ENCODE data around the gene GALNT17.

The GALNT17 gene

GRCh38 chr7:71461572-71461971 lies 329.6 kb downstream of the GALNT17 start:
- Histone ChIP-seq H4K8ac (ENCODE audit: low read depth, low read length) (no peak overlapping the region), H4K12ac (ENCODE audit: low read depth, low read length) (no peak overlapping the region), H3K14ac (ENCODE audit: low read length) (no peak overlapping the region), H3K4me1 (ENCODE audit: control insufficient read depth in 1 of 2, insufficient read depth in 2 of 2, low read length in 2 of 2) (peaks cover 10 to 13% of the 10 kb centered on the region in 2 experiments), H2BK12ac (ENCODE audit: low read length) (no peak overlapping the region), H3K27me3 (ENCODE audit: insufficient read depth, low read length) (no peaks in the 10 kb centered on the region), H3K27ac (ENCODE audit: low read depth, low read length) (no peak overlapping the region), H2AFZ (ENCODE audit: insufficient read depth, low read length, poor library complexity) (no peak overlapping the region), H2AK5ac (ENCODE audit: low read length) (no peak overlapping the region), H3K4ac (ENCODE audit: low read depth, low read length) (no peak overlapping the region), H2BK5ac (ENCODE audit: low read depth, low read length, poor library complexity) (no peak overlapping the region), H3K36me3 (ENCODE audit: control insufficient read depth in 1 of 2, insufficient read depth in 2 of 2, low read length in 2 of 2) (no peaks in the 10 kb centered on the region), H3K4me2 (ENCODE audit: low read length) (no peak overlapping the region), H3K23ac (ENCODE audit: low read length) (no peak overlapping the region), H3K18ac (ENCODE audit: low read length) (no peak overlapping the region), H2BK120ac (ENCODE audit: insufficient read depth, low read length, poor library complexity) (no peak overlapping the region), H3K79me2 (ENCODE audit: control insufficient read depth, insufficient read depth, low read length, poor library complexity) (no peaks in the 10 kb centered on the region), H3K79me1 (ENCODE audit: low read length) (no peaks in the 10 kb centered on the region), H3K4me3 (ENCODE audit: low read depth, low read length) (no peak overlapping the region), H3K9ac (ENCODE audit: low read length) (no peak overlapping the region), H3K9me3 (ENCODE audit: insufficient read depth, low read depth, low read length) (no peaks in the 10 kb centered on the region), H4K91ac (ENCODE audit: low read depth, low read length) (no peak overlapping the region)
- no CpG with 5 or more reads among the region's 9 CpGs for WGBS (ENCODE audit: extremely low coverage, insufficient coverage, insufficient read length)
- no peak for DNase-seq

- H3K4me3 ChIP-seq (ENCODE audit: low read depth, low read length): no peak overlapping the region
- no peaks in the 10 kb centered on the region for H3K36me3 ChIP-seq (ENCODE audit: control insufficient read depth in 1 of 2, insufficient read depth in 2 of 2, low read length in 2 of 2)
- no peak overlapping the region for H3K23ac ChIP-seq (ENCODE audit: low read length)
- no peaks in the 10 kb centered on the region for H3K9me3 ChIP-seq (ENCODE audit: insufficient read depth, low read depth, low read length)
- H3K79me2 ChIP-seq (ENCODE audit: control insufficient read depth, insufficient read depth, low read length, poor library complexity): no peaks in the 10 kb centered on the region
- H3K9ac ChIP-seq (ENCODE audit: low read length): no peak overlapping the region
- no peak overlapping the region for H3K18ac ChIP-seq (ENCODE audit: low read length)
- no peaks in the 10 kb centered on the region for H3K27me3 ChIP-seq (ENCODE audit: insufficient read depth, low read length)
- H2BK5ac ChIP-seq (ENCODE audit: low read depth, low read length, poor library complexity): no peak overlapping the region
- no peak overlapping the region for H3K4ac ChIP-seq (ENCODE audit: low read depth, low read length)
- H4K8ac ChIP-seq (ENCODE audit: low read depth, low read length): no peak overlapping the region
- peaks cover 5% of the 10 kb centered on the region in 2 experiments for H3K4me1 ChIP-seq (ENCODE audit: control insufficient read depth in 1 of 2, insufficient read depth in 2 of 2, low read length in 2 of 2)
- no peak overlapping the region for H3K4me2 ChIP-seq (ENCODE audit: low read length)
- H3K79me1 ChIP-seq (ENCODE audit: low read length): no peaks in the 10 kb centered on the region
- H3K14ac ChIP-seq (ENCODE audit: low read length): no peak overlapping the region
- no peak overlapping the region for H2AK5ac ChIP-seq (ENCODE audit: low read length)
- no peak for DNase-seq
- no peak overlapping the region for H2AFZ ChIP-seq (ENCODE audit: insufficient read depth, low read length, poor library complexity)
- H4K12ac ChIP-seq (ENCODE audit: low read depth, low read length): no peak overlapping the region
- no peak overlapping the region for H2BK12ac ChIP-seq (ENCODE audit: low read length)
- H4K91ac ChIP-seq (ENCODE audit: low read depth, low read length): no peak overlapping the region
- no peak overlapping the region for H3K27ac ChIP-seq (ENCODE audit: low read depth, low read length)
- WGBS (ENCODE audit: extremely low coverage, insufficient coverage, insufficient read length): no CpG with 5 or more reads among the region's 6 CpGs
- H2BK120ac ChIP-seq (ENCODE audit: insufficient read depth, low read length, poor library complexity): no peak overlapping the region
These were observed 333.8 kb downstream of the GALNT17 start for GRCh38 chr7:71465741-71466189.

GRCh38 chr7:71466448-71467145 lies 334.7 kb downstream of the GALNT17 start:
- Histone ChIP-seq H3K9me3 (ENCODE audit: insufficient read depth, low read depth, low read length) (no peaks in the 10 kb centered on the region), H3K27me3 (ENCODE audit: insufficient read depth, low read length) (no peaks in the 10 kb centered on the region), H2BK120ac (ENCODE audit: insufficient read depth, low read length, poor library complexity) (no peak overlapping the region), H3K4ac (ENCODE audit: low read depth, low read length) (no peak overlapping the region), H2AK5ac (ENCODE audit: low read length) (no peak overlapping the region), H3K23ac (ENCODE audit: low read length) (no peak overlapping the region), H3K4me1 (ENCODE audit: control insufficient read depth in 1 of 2, insufficient read depth in 2 of 2, low read length in 2 of 2) (peaks cover 4% of the 10 kb centered on the region in 2 experiments), H4K91ac (ENCODE audit: low read depth, low read length) (no peak overlapping the region), H4K12ac (ENCODE audit: low read depth, low read length) (no peak overlapping the region), H4K8ac (ENCODE audit: low read depth, low read length) (no peak overlapping the region), H3K4me2 (ENCODE audit: low read length) (no peak overlapping the region), H2BK12ac (ENCODE audit: low read length) (no peak overlapping the region), H3K9ac (ENCODE audit: low read length) (no peak overlapping the region), H3K36me3 (ENCODE audit: control insufficient read depth in 1 of 2, insufficient read depth in 2 of 2, low read length in 2 of 2) (no peaks in the 10 kb centered on the region), H2AFZ (ENCODE audit: insufficient read depth, low read length, poor library complexity) (no peak overlapping the region), H3K79me2 (ENCODE audit: control insufficient read depth, insufficient read depth, low read length, poor library complexity) (no peaks in the 10 kb centered on the region), H3K14ac (ENCODE audit: low read length) (no peak overlapping the region), H2BK5ac (ENCODE audit: low read depth, low read length, poor library complexity) (no peak overlapping the region), H3K79me1 (ENCODE audit: low read length) (no peaks in the 10 kb centered on the region), H3K27ac (ENCODE audit: low read depth, low read length) (no peak overlapping the region), H3K18ac (ENCODE audit: low read length) (no peak overlapping the region), H3K4me3 (ENCODE audit: low read depth, low read length) (no peak overlapping the region)
- no CpG with 5 or more reads among the region's 5 CpGs for WGBS (ENCODE audit: extremely low coverage, insufficient coverage, insufficient read length)
- no peak for DNase-seq

- H3K36me3 ChIP-seq (ENCODE audit: control insufficient read depth in 1 of 2, insufficient read depth in 2 of 2, low read length in 2 of 2): no peaks in the 10 kb centered on the region
- H3K79me2 ChIP-seq (ENCODE audit: control insufficient read depth, insufficient read depth, low read length, poor library complexity): no peaks in the 10 kb centered on the region
- H2BK12ac ChIP-seq (ENCODE audit: low read length): no peak overlapping the region
- H3K4me2 ChIP-seq (ENCODE audit: low read length): no peak overlapping the region
- no CpG with 5 or more reads among the region's 6 CpGs for WGBS (ENCODE audit: extremely low coverage, insufficient coverage, insufficient read length)
- no peak overlapping the region for H4K8ac ChIP-seq (ENCODE audit: low read depth, low read length)
- no peak overlapping the region for H4K91ac ChIP-seq (ENCODE audit: low read depth, low read length)
- no peaks in the 10 kb centered on the region for H3K79me1 ChIP-seq (ENCODE audit: low read length)
- no peaks in the 10 kb centered on the region for H3K4me1 ChIP-seq (ENCODE audit: control insufficient read depth in 1 of 2, insufficient read depth in 2 of 2, low read length in 2 of 2)
- H3K9ac ChIP-seq (ENCODE audit: low read length): no peak overlapping the region
- H2AK5ac ChIP-seq (ENCODE audit: low read length): no peak overlapping the region
- no peak overlapping the region for H2AFZ ChIP-seq (ENCODE audit: insufficient read depth, low read length, poor library complexity)
- no peak for DNase-seq
- H3K27me3 ChIP-seq (ENCODE audit: insufficient read depth, low read length): no peaks in the 10 kb centered on the region
- no peak overlapping the region for H3K4me3 ChIP-seq (ENCODE audit: low read depth, low read length)
- peaks cover 3% of the 10 kb centered on the region for H3K9me3 ChIP-seq (ENCODE audit: insufficient read depth, low read depth, low read length)
- no peak overlapping the region for H4K12ac ChIP-seq (ENCODE audit: low read depth, low read length)
- no peak overlapping the region for H3K27ac ChIP-seq (ENCODE audit: low read depth, low read length)
- no peak overlapping the region for H3K18ac ChIP-seq (ENCODE audit: low read length)
- H3K4ac ChIP-seq (ENCODE audit: low read depth, low read length): no peak overlapping the region
- no peak overlapping the region for H3K14ac ChIP-seq (ENCODE audit: low read length)
- no peak overlapping the region for H2BK5ac ChIP-seq (ENCODE audit: low read depth, low read length, poor library complexity)
- no peak overlapping the region for H3K23ac ChIP-seq (ENCODE audit: low read length)
- H2BK120ac ChIP-seq (ENCODE audit: insufficient read depth, low read length, poor library complexity): no peak overlapping the region
These were observed 338.4 kb downstream of the GALNT17 start for GRCh38 chr7:71470326-71470725.
